ENCODE measurements around the gene SDHB.

The SDHB gene

GRCh38 chr1:17011439-17012307 is 42.2 kb downstream of the SDHB start, which contains the start of gene ATP13A2 (continued):
- TF ChIP-seq, protein P1, sequence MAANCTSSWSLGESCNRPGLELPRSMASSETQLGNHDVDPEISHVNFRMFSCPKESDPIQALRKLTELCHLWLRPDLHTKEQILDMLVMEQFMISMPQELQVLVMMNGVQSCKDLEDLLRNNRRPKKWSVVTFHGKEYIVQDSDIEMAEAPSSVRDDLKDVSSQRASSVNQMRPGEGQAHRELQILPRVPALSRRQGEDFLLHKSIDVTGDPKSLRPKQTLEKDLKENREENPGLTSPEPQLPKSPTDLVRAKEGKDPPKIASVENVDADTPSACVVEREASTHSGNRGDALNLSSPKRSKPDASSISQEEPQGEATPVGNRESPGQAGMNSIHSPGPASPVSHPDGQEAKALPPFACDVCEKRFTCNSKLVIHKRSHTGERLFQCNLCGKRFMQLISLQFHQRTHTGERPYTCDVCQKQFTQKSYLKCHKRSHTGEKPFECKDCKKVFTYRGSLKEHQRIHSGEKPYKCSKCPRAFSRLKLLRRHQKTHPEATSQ (tag by site-specific recombination; IDR thresholded peaks at IDR 0.05), result no peak
- TF ChIP-seq ZNF24 (tag by site-specific recombination; IDR thresholded peaks at IDR 0.05) (no peak), ZNF223 (tag by site-specific recombination; IDR thresholded peaks at IDR 0.05) (no peak), ZNF2 (tag by site-specific recombination; IDR thresholded peaks at IDR 0.05) (0 out of 2 replicates have a peak, but pooled peaks have one; percentile 44), ZNF350 (tag by site-specific recombination; IDR thresholded peaks at IDR 0.05) (no peak), ZSCAN30 (tag by site-specific recombination; IDR thresholded peaks at IDR 0.05) (peak; percentile 11; the same call in 1 of the 2 replicates), ZNF174 (tag by site-specific recombination; IDR thresholded peaks at IDR 0.05) (no peak), ZBTB8A (tag by site-specific recombination; IDR thresholded peaks at IDR 0.05) (peak; percentile 7; the same call in 1 of the 2 replicates), ZNF341 (tag by site-specific recombination; IDR thresholded peaks at IDR 0.05; ENCODE audit: low read depth) (no peak), ZNF677 (tag by site-specific recombination; IDR thresholded peaks at IDR 0.05) (no peak), ZNF658 (tag by site-specific recombination; IDR thresholded peaks at IDR 0.05) (no peak), SCRT2 (tag by site-specific recombination; IDR thresholded peaks at IDR 0.05) (peak; percentile 93), TRIM28 (IDR thresholded peaks at IDR 0.05; ENCODE audit: borderline replicate concordance, low read length) (peak; percentile 45; the same call in 1 of the 2 replicates), ZNF112 (tag by site-specific recombination; IDR thresholded peaks at IDR 0.05) (no peak), WT1 (tag by site-specific recombination; IDR thresholded peaks at IDR 0.05) (no peak), ZBTB48 (tag by site-specific recombination; IDR thresholded peaks at IDR 0.05) (peak; percentile 94), ZNF10 (tag by site-specific recombination; IDR thresholded peaks at IDR 0.05) (no peak), ZNF140 (tag by site-specific recombination; IDR thresholded peaks at IDR 0.05) (no peak), ZNF404 (tag by site-specific recombination; IDR thresholded peaks at IDR 0.05) (no peak), ZNF529 (tag by site-specific recombination; IDR thresholded peaks at IDR 0.05; ENCODE audit: insufficient replicate concordance) (no peak), IKZF3 (tag by site-specific recombination; IDR thresholded peaks at IDR 0.05) (no peak), HOXC10 (CRISPR knock-in tag; IDR thresholded peaks at IDR 0.05) (no peak), ZNF48 (tag by site-specific recombination; IDR thresholded peaks at IDR 0.05) (no peak), SP7 (tag by site-specific recombination; IDR thresholded peaks at IDR 0.05) (no peak)
- TF ChIP-seq, protein P2, sequence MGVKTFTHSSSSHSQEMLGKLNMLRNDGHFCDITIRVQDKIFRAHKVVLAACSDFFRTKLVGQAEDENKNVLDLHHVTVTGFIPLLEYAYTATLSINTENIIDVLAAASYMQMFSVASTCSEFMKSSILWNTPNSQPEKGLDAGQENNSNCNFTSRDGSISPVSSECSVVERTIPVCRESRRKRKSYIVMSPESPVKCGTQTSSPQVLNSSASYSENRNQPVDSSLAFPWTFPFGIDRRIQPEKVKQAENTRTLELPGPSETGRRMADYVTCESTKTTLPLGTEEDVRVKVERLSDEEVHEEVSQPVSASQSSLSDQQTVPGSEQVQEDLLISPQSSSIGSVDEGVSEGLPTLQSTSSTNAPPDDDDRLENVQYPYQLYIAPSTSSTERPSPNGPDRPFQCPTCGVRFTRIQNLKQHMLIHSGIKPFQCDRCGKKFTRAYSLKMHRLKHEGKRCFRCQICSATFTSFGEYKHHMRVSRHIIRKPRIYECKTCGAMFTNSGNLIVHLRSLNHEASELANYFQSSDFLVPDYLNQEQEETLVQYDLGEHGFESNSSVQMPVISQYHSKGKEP (tag by site-specific recombination; IDR thresholded peaks at IDR 0.05), result 0 out of 2 replicates have a peak, but pooled peaks have one; percentile 41
- TF ChIP-seq, protein P3, sequence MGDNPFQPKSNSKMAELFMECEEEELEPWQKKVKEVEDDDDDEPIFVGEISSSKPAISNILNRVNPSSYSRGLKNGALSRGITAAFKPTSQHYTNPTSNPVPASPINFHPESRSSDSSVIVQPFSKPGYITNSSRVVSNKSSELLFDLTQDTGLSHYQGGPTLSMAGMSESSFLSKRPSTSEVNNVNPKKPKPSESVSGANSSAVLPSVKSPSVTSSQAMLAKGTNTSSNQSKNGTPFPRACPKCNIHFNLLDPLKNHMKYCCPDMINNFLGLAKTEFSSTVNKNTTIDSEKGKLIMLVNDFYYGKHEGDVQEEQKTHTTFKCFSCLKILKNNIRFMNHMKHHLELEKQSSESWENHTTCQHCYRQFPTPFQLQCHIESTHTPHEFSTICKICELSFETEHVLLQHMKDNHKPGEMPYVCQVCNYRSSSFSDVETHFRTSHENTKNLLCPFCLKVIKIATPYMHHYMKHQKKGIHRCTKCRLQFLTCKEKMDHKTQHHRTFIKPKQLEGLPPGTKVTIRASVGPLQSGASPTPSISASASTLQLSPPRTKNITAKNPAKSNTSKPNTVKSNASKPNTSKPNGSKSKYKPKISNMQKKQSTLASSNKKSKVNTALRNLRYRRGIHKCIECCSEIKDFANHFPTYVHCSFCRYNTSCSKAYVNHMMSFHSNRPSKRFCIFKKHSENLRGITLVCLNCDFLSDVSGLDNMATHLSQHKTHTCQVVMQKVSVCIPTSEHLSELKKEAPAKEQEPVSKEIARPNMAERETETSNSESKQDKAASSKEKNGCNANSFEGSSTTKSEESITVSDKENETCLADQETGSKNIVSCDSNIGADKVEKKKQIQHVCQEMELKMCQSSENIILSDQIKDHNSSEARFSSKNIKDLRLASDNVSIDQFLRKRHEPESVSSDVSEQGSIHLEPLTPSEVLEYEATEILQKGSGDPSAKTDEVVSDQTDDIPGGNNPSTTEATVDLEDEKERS (tag by site-specific recombination; IDR thresholded peaks at IDR 0.05), result no peak
- TF ChIP-seq, protein P4, sequence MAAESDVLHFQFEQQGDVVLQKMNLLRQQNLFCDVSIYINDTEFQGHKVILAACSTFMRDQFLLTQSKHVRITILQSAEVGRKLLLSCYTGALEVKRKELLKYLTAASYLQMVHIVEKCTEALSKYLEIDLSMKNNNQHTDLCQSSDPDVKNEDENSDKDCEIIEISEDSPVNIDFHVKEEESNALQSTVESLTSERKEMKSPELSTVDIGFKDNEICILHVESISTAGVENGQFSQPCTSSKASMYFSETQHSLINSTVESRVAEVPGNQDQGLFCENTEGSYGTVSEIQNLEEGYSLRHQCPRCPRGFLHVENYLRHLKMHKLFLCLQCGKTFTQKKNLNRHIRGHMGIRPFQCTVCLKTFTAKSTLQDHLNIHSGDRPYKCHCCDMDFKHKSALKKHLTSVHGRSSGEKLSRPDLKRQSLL (tag by site-specific recombination; IDR thresholded peaks at IDR 0.05), result 0 out of 2 replicates have a peak, but pooled peaks have one; percentile 17
- TF ChIP-seq, protein P5, sequence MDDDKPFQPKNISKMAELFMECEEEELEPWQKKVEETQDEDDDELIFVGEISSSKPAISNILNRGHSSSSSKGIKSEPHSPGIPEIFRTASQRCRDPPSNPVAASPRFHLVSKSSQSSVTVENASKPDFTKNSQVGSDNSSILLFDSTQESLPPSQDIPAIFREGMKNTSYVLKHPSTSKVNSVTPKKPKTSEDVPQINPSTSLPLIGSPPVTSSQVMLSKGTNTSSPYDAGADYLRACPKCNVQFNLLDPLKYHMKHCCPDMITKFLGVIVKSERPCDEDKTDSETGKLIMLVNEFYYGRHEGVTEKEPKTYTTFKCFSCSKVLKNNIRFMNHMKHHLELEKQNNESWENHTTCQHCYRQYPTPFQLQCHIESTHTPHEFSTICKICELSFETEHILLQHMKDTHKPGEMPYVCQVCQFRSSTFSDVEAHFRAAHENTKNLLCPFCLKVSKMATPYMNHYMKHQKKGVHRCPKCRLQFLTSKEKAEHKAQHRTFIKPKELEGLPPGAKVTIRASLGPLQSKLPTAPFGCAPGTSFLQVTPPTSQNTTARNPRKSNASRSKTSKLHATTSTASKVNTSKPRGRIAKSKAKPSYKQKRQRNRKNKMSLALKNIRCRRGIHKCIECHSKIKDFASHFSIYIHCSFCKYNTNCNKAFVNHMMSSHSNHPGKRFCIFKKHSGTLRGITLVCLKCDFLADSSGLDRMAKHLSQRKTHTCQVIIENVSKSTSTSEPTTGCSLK (tag by site-specific recombination; IDR thresholded peaks at IDR 0.05), result no peak
- TF ChIP-seq, protein P6, sequence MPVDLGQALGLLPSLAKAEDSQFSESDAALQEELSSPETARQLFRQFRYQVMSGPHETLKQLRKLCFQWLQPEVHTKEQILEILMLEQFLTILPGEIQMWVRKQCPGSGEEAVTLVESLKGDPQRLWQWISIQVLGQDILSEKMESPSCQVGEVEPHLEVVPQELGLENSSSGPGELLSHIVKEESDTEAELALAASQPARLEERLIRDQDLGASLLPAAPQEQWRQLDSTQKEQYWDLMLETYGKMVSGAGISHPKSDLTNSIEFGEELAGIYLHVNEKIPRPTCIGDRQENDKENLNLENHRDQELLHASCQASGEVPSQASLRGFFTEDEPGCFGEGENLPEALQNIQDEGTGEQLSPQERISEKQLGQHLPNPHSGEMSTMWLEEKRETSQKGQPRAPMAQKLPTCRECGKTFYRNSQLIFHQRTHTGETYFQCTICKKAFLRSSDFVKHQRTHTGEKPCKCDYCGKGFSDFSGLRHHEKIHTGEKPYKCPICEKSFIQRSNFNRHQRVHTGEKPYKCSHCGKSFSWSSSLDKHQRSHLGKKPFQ (tag by site-specific recombination; IDR thresholded peaks at IDR 0.05), result no peak

All from HEK293 (cell line).